Fibroblast of the conjunctiva (primary cell): Measurements from ENCODE around the gene SARM1.
"Not testable (repeated sequence)": the region's sequence is repeated elsewhere in the genome, so short reads cannot be mapped to it uniquely, and the experiment has no call there.

Experiments
- DNase-seq: peaks from one replicate; pipeline ENCODE4 v3.0.0-alpha.2; 2010; ENCODE audit warnings: low read depth

Gene SARM1

GRCh38 chr17:28425206-28425605, 53.7 kb downstream of the SARM1 start:
- no peak for DNase-seq

GRCh38 chr17:28426081-28426519, 54.6 kb downstream of the SARM1 start:
- DNase-seq = no peak

GRCh38 chr17:28427371-28427770, 55.9 kb downstream of the SARM1 start:
- DNase-seq = peak; percentile 10

- not testable (repeated sequence) for DNase-seq
These were observed 56.5 kb downstream of the SARM1 start for GRCh38 chr17:28427982-28428381.

GRCh38 chr17:28433721-28434120, 62.2 kb downstream of the SARM1 start:
- no peak for DNase-seq

GRCh38 chr17:28434326-28434725, 62.8 kb downstream of the SARM1 start:
- not testable (repeated sequence) for DNase-seq

- no peak for DNase-seq
These were observed 72.6 kb downstream of the SARM1 start for GRCh38 chr17:28443901-28444638.

GRCh38 chr17:28446716-28447395, 75.4 kb downstream of the SARM1 start:
- no peak for DNase-seq

GRCh38 chr17:28447396-28447760, 75.9 kb downstream of the SARM1 start:
- DNase-seq = no peak

- no peak for DNase-seq
These were observed 78.4 kb downstream of the SARM1 start for GRCh38 chr17:28449859-28450258.
